ENCODE measurements around the gene NUMB. TPM values are rescaled to one million over a fixed set of nuclear protein-coding genes. Genes with fewer than 3 reads are reported as not detected.

Gene NUMB
- total and polyA plus RNA-seq, 2 of the 13 experiments (the other 11 are each of a cell fraction or from before 2014, with no cell fraction given), result 20.3 to 71.1 TPM

DNA sequence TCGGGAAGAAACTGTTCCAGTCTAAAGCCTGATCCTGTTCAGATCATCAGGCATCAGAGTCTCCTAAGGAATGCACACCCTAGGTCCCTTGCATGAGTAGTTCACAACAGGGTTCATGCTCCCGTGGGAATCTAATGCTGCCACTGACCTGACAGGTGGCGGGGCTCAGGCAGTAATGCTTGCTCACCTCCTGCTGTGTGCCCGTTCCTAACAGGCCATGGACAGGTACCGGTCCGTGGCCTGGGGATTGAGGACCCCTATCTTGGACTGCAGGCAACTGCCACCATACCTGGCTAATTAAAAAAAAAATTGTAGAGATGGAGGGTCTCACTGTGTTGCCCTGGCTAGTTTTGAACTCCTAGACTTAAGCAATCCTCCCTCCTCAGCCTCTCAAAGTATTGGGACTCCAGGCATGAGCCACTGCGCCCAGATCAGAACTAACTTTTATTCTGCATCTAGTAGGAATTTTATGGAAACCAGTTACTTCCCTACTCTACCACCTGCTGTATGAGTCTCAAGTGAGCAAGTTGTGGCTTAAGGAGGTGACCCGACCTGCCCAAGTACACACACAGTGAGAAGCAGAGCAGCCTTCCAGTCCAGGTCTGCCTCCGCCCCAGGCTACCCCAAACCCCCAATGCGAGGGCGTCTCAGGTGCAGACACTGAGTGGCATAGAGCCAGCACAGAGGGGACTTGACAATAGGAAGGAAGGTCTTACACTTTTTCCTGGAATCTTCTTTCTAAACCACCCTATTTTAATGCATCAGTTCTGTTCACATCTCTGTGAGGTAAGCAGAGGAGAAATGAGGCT, 223.6 kb downstream of the NUMB start:
- FAIRE-seq (no peak), ATAC-seq (no peak)
- CTCF ChIA-PET (ENCODE audit: low intra/inter-chr PET ratio, low total read pairs), result no interaction called here
- TF ChIP-seq ZNF75D (CRISPR knock-in tag; IDR thresholded peaks at IDR 0.05; ENCODE audit: borderline replicate concordance) (no peak), MAX (IDR thresholded peaks at IDR 0.05) (no peak), ZNF343 (CRISPR knock-in tag; IDR thresholded peaks at IDR 0.05) (no peak), ZMYM2 (CRISPR knock-in tag; IDR thresholded peaks at IDR 0.05) (no peak), DMTF1 (CRISPR knock-in tag; IDR thresholded peaks at IDR 0.05) (no peak), ZNF598 (CRISPR knock-in tag; IDR thresholded peaks at IDR 0.05; ENCODE audit: borderline replicate concordance) (no peak), MTF1 (CRISPR knock-in tag; IDR thresholded peaks at IDR 0.05) (no peak), MAF1 (CRISPR knock-in tag; IDR thresholded peaks at IDR 0.05; ENCODE audit: borderline replicate concordance) (no peak), RAD21 (CRISPR knock-in tag; IDR thresholded peaks at IDR 0.05) (no peak), ZNF589 (CRISPR knock-in tag; conservative IDR thresholded peaks at IDR 0.05) (no peak), ZNF768 (CRISPR knock-in tag; IDR thresholded peaks at IDR 0.05) (no peak), ZBTB49 (CRISPR knock-in tag; IDR thresholded peaks at IDR 0.05; ENCODE audit: borderline replicate concordance) (no peak), XBP1 (CRISPR knock-in tag; IDR thresholded peaks at IDR 0.05) (no peak), ATF5 (CRISPR knock-in tag; IDR thresholded peaks at IDR 0.05; ENCODE audit: low read depth) (no peak), ZNF292 (CRISPR knock-in tag; IDR thresholded peaks at IDR 0.05; ENCODE audit: borderline replicate concordance, low read depth) (no peak)
- TF ChIP-seq, protein P1, sequence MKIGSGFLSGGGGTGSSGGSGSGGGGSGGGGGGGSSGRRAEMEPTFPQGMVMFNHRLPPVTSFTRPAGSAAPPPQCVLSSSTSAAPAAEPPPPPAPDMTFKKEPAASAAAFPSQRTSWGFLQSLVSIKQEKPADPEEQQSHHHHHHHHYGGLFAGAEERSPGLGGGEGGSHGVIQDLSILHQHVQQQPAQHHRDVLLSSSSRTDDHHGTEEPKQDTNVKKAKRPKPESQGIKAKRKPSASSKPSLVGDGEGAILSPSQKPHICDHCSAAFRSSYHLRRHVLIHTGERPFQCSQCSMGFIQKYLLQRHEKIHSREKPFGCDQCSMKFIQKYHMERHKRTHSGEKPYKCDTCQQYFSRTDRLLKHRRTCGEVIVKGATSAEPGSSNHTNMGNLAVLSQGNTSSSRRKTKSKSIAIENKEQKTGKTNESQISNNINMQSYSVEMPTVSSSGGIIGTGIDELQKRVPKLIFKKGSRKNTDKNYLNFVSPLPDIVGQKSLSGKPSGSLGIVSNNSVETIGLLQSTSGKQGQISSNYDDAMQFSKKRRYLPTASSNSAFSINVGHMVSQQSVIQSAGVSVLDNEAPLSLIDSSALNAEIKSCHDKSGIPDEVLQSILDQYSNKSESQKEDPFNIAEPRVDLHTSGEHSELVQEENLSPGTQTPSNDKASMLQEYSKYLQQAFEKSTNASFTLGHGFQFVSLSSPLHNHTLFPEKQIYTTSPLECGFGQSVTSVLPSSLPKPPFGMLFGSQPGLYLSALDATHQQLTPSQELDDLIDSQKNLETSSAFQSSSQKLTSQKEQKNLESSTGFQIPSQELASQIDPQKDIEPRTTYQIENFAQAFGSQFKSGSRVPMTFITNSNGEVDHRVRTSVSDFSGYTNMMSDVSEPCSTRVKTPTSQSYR (CRISPR knock-in tag; IDR thresholded peaks at IDR 0.05; ENCODE audit: borderline replicate concordance), result no peak

More for the DNA sequence above, 223.6 kb downstream of the NUMB start:
- H4K20me1 ChIP-seq (ENCODE audit: insufficient read depth, low read length), result no peaks in the 10 kb centered on the region
- peaks cover 13 to 64% of the 10 kb centered on the region in 2 experiments for H3K27me3 ChIP-seq (ENCODE audit: control insufficient read depth in 1 of 2, insufficient read depth in 2 of 2, low read length in 2 of 2)
- DNase-seq (ENCODE audit: low spot score), result no peak
- in situ Hi-C loops (cut with HindIII; ENCODE audit: extremely low pct_ligation_motif_present, low pct_unique_long_range_greater_than_20kb), result loop anchor here (5.0 kb wide), 2 partner anchors 33 to 238 kb away; no protein-coding TSS in a partner anchor
- H2AFZ ChIP-seq (ENCODE audit: low read length), result no peak overlapping the region
- H3K4me3 ChIP-seq (replicated peaks in 1 of 3; ENCODE audit: insufficient read depth in 1 of 3, low read depth in 2 of 3, low read length in 3 of 3), result no peak overlapping the region
- no TSS peak for BruUV-seq (replicated peaks)
- intact Hi-C loops (cut with micrococcal nuclease; ENCODE audit: unreplicated experiment), result loop anchor here (10.0 kb wide), 1 partner anchor 50 kb away; no protein-coding TSS in a partner anchor
- H3K36me3 ChIP-seq (replicated peaks in 1 of 2; ENCODE audit: control insufficient read depth in 1 of 2, insufficient read depth in 2 of 2, low read length in 2 of 2), result no peaks in the 10 kb centered on the region
- H3K4me2 ChIP-seq (ENCODE audit: low read depth, low read length), result no peak overlapping the region
- POLR2A ChIA-PET, result no interaction called here
- H3K27ac ChIP-seq (ENCODE audit: extremely low read length, insufficient read depth, low read length), result no peak overlapping the region
- 59% methylated on average over 5 of the region's 11 CpGs for WGBS (ENCODE audit: low lambda C conversion rate)
- H3K9me3 ChIP-seq (ENCODE audit: low read length), result no peaks in the 10 kb centered on the region
- no peaks in the 10 kb centered on the region for H3K79me2 ChIP-seq (ENCODE audit: insufficient read depth, low read length)
- H3K9ac ChIP-seq (ENCODE audit: insufficient read depth, low read depth, low read length), result no peak overlapping the region
- H3K4me1 ChIP-seq (ENCODE audit: insufficient read depth, low read length), result peaks cover 42% of the 10 kb centered on the region
